Amniotic epithelial cell (primary cell): Measurements from ENCODE around the gene DIDO1.

Experiments used
- DNase-seq: peaks from one replicate; pipeline ENCODE4 v3.0.0-alpha.2; 2010; ENCODE audit warnings: low read depth

DIDO1 gene

GRCh38 chr20:62926229-62927127, at the start of gene DIDO1:
Gene DIDO1, minus strand, starts transcription at chr20:62926505.
- DNase-seq = peak; percentile 73

DNA sequence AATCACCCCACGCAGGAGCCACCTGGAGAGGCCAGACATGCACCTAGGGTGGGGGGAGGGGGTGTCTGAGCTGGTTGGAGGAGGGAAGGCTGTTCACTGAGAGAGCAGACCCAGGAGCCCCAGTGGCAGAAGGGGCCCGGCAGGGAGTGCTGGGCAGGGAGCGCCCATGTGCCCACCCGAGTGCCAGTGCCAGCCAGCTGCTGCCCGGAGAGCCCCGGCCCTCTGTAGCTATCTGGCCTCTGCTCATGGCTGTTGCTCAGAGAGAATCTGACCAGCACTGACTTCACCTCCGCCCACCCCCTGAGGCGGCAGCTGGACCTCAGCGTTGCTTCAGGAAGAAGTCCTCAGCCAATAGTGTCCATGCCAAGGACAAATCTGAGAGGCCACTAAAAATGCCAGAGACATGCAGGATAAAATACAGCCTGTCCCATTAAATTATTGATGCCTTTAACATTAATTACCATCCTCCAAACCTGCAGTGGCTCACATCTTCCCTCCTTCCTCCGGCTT, 49.0 kb upstream of the DIDO1 start:
- no peak for DNase-seq

GRCh38 chr20:62972845-62973745, 46.8 kb upstream of the DIDO1 start:
- no peak for DNase-seq

GRCh38 chr20:62971950-62972844, 45.9 kb upstream of the DIDO1 start:
- DNase-seq = peak; percentile 68

GRCh38 chr20:62971211-62971949, 45.1 kb upstream of the DIDO1 start:
- no peak for DNase-seq

- no peak for DNase-seq
Measured at GRCh38 chr20:62970307-62971210, 44.3 kb upstream of the DIDO1 start.

GRCh38 chr20:62969939-62970306, 43.6 kb upstream of the DIDO1 start:
- no peak for DNase-seq

GRCh38 chr20:62969179-62969760, 43.0 kb upstream of the DIDO1 start:
- DNase-seq = no peak

GRCh38 chr20:62968378-62969178, 42.3 kb upstream of the DIDO1 start:
- no peak for DNase-seq

DNA sequence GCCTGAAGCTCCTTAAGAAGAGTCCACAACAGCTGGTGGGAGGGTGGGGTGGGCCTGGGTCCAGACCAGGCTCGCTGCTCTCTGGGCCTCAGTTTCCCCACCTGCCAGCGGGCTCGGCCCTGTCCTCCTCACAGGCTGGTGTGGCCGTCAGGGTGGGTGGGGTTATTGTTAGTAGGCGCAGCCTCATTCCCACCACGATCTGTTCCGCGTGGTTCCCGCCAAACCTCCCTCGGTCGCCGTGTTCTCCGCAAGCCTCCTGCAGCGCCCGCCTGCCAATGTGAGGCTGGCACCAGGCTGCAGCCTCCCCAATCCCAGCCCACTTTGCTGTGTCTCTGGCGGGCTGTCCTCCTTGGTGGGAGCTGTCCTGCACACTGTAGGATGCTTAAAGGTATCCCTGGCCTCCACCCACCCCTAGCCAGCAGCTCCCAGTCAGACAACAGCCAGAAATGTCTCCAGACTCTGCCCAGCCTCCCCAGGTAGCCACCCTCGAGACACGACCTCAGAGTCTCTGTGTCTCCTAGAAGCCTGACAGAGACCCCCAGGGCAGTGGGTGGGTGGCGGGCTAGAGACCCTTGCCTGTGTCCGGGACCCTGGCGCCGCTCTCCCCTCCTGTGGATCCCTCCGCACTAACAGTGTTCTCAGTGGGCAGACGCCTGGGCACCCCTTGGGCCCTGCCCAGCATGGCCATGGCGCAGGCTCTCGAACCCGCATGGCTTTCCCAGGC, 41.5 kb upstream of the DIDO1 start:
- DNase-seq = no peak

DNA sequence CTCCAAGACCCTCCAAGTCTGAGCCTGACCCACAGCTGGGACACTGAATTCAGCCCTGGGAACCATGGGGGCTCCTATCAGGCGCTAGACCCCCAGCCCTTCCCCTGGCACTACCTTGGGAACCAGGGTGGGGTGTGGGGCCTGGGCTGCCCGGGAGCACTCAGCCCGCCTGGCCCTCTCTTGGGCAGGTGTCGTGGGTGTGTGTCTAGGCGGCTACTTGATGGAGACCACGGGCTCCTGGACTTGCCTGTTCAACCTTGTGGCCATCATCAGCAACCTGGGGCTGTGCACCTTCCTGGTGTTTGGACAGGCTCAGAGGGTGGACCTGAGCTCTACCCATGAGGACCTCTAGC, 40.8 kb upstream of the DIDO1 start:
- no peak for DNase-seq

DNA sequence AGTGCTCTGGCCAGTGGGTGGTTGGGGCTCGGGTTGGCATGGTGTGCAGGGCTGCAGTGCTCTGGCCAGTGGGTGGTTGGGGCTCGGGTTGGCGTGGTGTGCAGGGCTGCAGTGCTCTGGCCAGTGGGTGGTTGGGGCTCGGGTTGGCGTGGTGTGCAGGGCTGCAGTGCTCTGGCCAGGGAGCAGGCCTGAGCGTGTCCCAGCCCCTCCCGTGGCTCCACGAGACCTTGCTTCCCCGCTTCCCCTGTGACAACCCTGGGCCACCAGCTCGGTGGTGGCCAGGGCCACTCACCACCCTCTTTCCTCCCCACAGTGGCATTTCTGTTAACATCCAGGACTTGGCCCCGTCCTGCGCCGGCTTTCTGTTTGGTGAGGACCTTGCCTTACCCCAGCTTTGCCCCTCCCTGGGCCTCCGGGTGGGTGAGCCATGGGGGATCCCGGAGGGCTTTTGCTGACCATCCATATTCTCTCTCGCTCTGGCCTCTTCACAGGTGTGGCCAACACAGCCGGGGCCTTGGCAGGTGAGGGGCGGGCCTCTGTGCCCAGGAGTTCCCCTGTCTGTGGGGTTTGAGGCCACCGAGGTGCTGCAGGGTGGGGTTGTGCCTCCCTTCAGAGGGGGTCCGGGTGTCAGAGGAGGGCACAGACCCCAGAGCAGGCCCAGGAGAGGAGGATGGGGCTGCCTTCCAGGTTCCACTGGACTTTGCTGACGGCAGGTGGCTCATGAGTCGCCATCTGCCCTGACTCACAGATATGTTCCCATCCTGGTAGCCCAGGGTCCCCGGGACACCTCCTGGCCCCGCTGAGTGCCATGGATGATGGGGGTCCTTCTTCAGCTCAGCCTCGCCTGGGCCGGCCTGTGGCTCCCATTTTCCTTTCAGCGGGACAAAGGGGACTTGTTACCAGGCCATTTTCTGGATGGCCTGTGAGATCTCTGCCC, 40.2 kb upstream of the DIDO1 start:
- DNase-seq = no peak

DNA sequence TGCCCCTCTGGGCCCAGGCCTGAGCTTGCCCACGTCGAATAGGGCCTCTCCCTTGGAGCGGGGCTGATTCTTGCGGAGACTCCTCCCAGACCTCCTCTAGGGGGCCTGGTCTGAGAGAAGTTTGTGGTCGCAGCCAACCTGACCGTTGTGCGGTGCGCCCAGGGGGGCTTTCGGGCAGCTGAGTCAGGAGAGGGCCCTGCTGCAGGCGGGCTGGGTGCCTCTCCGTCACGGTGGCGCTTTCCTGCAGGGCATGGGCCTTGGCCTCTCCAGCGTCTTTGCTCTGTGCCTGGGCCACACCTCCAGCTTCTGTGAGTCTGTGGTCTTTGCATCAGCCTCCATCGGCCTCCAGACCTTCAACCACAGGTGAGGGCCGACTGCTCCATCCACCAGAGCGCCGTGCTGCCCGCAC, 39.1 kb upstream of the DIDO1 start:
- no peak for DNase-seq

- no peak for DNase-seq
Measured at GRCh38 chr20:62964700-62965099, 38.4 kb upstream of the DIDO1 start.

DNA sequence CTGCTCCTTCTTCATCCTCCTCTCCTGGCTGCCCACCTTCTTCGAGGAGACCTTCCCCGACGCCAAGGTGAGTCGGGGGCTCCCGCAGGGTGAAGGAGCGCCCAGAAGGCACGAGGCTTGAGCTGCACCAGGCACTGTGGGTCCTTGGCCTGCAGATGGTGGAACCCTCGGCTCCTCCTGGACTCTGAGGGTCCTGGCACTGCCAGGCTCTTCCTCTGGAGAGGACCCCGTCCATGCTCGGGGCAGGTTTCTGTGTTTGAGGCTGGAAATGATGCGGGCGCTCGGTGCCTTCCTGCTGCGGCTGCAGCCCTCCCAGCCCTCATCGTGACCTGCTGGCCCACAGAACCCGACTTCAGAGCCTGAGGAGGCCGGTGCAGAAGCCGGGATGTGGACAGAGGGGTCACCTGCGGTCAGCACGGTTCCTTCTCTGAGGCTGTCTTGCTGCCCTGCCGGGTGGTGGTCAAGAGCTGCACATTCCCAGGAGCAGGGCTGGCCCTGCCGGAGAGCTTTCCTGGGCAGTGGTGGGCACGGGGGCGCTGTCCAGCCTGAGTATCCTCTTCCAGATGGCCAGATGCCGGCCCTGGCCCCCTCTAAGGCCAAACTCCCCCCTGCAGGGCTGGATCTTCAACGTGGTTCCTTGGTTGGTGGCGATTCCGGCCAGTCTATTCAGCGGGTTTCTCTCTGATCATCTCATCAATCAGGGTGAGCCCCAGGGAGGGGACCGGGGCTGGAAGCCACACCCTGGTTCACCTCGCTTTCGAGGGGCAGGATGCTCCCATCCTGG, 37.5 kb upstream of the DIDO1 start:
- no peak for DNase-seq
